Endothelial cell of umbilical vein (primary cell): Measurements from ENCODE around the gene RAB3C.

Source experiments
- EZH2 ChIP-seq: IDR thresholded peaks from 2 replicates; pipeline ENCODE4 v1.6.1; 2012; ENCODE audit warnings: borderline replicate concordance, low read depth, mild to moderate bottlenecking, moderate library complexity, low read length, inconsistent platforms; ENCODE audit not compliant: severe bottlenecking
- GATA2 ChIP-seq: IDR thresholded peaks from 2 replicates; pipeline ENCODE4 v1.7.0; 2011; ENCODE audit warnings: low read depth, mild to moderate bottlenecking, moderate library complexity, mixed read lengths, low read length; ENCODE audit not compliant: insufficient read length, insufficient read depth
- JUN ChIP-seq: IDR thresholded peaks from 2 replicates; pipeline ENCODE4 v1.6.1; 2011; ENCODE audit warnings: borderline replicate concordance, low read depth; ENCODE audit not compliant: insufficient read length, insufficient read depth
- MYC ChIP-seq: IDR thresholded peaks from one replicate; pipeline ENCODE4 v1.6.1; 2011; ENCODE audit warnings: mild to moderate bottlenecking, low read depth, low read length
- POLR2A ChIP-seq: IDR thresholded peaks from 2 replicates; pipeline ENCODE4 v1.6.1; 2012; ENCODE audit warnings: low read depth, mild to moderate bottlenecking, control low read depth, low read length
- POLR2AphosphoS5 ChIP-seq: IDR thresholded peaks from 2 replicates; pipeline ENCODE4 v1.6.1; 2012; ENCODE audit warnings: low read depth, mild to moderate bottlenecking, control low read depth, low read length, moderate library complexity; ENCODE audit not compliant: insufficient read depth
- TF ChIP-seq, protein P1 (sequence below), 2 donors: IDR thresholded peaks; 1 replicate in 1 of 2; 2 replicates in 1 of 2; pipeline ENCODE4 v1.5.1; 2011; ENCODE audit warnings: low read length in 2 of 2, mild to moderate bottlenecking in 2 of 2, moderate library complexity in 2 of 2, control low read depth in 1 of 2, inconsistent platforms in 1 of 2, low read depth in 1 of 2; ENCODE audit not compliant: insufficient read depth in 1 of 2; ENCODE audit errors: extremely low read depth in 1 of 2
- TF ChIP-seq, protein P2 (sequence below): IDR thresholded peaks from 2 replicates; pipeline ENCODE4 v1.6.1; 2011; ENCODE audit not compliant: insufficient read depth, insufficient read length

DNA sequence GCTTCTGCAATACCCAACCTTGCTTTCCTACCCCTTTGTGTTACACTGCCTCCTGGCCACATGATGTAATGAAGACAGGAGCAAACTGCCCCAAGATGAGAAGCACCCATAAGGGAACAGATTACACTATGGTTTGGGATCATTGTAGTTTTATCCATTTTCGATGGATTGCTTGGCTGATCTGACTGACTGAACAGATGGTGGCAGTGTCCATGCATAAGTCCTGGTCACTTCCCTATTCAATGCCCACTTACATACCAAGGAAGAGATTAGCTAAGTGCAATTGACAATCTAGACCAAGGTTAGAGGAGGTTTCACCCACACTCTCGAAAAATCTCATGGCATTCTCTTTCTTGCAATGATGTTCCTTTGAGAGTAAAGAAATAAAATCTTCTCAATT lies 319.9 kb downstream of the RAB3C start:
- TF ChIP-seq, protein P1, sequence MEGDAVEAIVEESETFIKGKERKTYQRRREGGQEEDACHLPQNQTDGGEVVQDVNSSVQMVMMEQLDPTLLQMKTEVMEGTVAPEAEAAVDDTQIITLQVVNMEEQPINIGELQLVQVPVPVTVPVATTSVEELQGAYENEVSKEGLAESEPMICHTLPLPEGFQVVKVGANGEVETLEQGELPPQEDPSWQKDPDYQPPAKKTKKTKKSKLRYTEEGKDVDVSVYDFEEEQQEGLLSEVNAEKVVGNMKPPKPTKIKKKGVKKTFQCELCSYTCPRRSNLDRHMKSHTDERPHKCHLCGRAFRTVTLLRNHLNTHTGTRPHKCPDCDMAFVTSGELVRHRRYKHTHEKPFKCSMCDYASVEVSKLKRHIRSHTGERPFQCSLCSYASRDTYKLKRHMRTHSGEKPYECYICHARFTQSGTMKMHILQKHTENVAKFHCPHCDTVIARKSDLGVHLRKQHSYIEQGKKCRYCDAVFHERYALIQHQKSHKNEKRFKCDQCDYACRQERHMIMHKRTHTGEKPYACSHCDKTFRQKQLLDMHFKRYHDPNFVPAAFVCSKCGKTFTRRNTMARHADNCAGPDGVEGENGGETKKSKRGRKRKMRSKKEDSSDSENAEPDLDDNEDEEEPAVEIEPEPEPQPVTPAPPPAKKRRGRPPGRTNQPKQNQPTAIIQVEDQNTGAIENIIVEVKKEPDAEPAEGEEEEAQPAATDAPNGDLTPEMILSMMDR (IDR thresholded peaks at IDR 0.05; ENCODE audit: extremely low read depth in 1 of 2, insufficient read depth in 1 of 2, low read depth in 1 of 2, low read length in 2 of 2) = no peak
- TF ChIP-seq POLR2A = no peak
- no peak for TF ChIP-seq POLR2AphosphoS5
- TF ChIP-seq EZH2 = no peak
- TF ChIP-seq JUN = no peak
- TF ChIP-seq, protein P2, sequence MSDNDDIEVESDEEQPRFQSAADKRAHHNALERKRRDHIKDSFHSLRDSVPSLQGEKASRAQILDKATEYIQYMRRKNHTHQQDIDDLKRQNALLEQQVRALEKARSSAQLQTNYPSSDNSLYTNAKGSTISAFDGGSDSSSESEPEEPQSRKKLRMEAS = no peak
- TF ChIP-seq MYC = no peak
- TF ChIP-seq GATA2 = no peak
